ENCODE data around the gene TFPT. TPM values are rescaled to one million over a fixed set of nuclear protein-coding genes. Genes with fewer than 3 reads are reported as not detected.
A peak's percentile ranks its signal among the peaks of the same experiment; 100 is the strongest.

Gene TFPT
- total and polyA plus RNA-seq, 3 experiments from 2014 or later: 25.0 to 33.1 (median 32.9) TPM

GRCh38 chr19:54154603-54155345 is 39.3 kb upstream of the TFPT start:
- CTCF ChIA-PET: no interaction called here
- H3K4me3 ChIP-seq (ENCODE audit: low read length): no peak overlapping the region
- H3K9me3 ChIP-seq (ENCODE audit: low read length): no peaks in the 10 kb centered on the region
- Mint-ChIP-seq H3K4me1 (peaks cover 37 to 48% (median 41%) of the 10 kb centered on the region in 3 donors), H3K9me3 (no peaks in the 10 kb centered on the region), H3K4me3 (peak overlapping the region in 6 of 7 donors; percentile 19 to 59 (median 34)), H3K27me3 (peaks cover 0 to 1% of the 10 kb centered on the region in 2 donors), H3K27ac (peak overlapping the region; percentile 51 to 88 (median 76)), H3K36me3 (peaks cover 9 to 91% (median 20%) of the 10 kb centered on the region in 3 donors)
- peak in 3 of 5 donors; percentile 50 to 70 (median 69) for DNase-seq
- peaks cover 53% of the 10 kb centered on the region for H3K4me1 ChIP-seq (ENCODE audit: insufficient read depth, low read length)
- peaks cover 58% of the 10 kb centered on the region for H3K36me3 ChIP-seq (ENCODE audit: insufficient read depth, low read length)
- H3K27me3 ChIP-seq (ENCODE audit: insufficient read depth, low read length, poor library complexity, severe bottlenecking): no peaks in the 10 kb centered on the region
- no peak overlapping the region for H3K27ac ChIP-seq (ENCODE audit: low read depth, low read length)
- POLR2A ChIA-PET: interaction anchor here (1.3 kb wide), 1 partner anchor 18 kb away, joined by 3 read pairs; the partner anchor contains the start of gene CNOT3

GRCh38 chr19:54153731-54154326 is 38.4 kb upstream of the TFPT start:
- Histone ChIP-seq H3K27ac (ENCODE audit: low read depth, low read length) (no peak overlapping the region), H3K4me1 (ENCODE audit: insufficient read depth, low read length) (peaks cover 49% of the 10 kb centered on the region), H3K36me3 (ENCODE audit: insufficient read depth, low read length) (peaks cover 66% of the 10 kb centered on the region), H3K4me3 (ENCODE audit: low read length) (no peak overlapping the region), H3K9me3 (ENCODE audit: low read length) (no peaks in the 10 kb centered on the region), H3K27me3 (ENCODE audit: insufficient read depth, low read length, poor library complexity, severe bottlenecking) (no peaks in the 10 kb centered on the region)
- H3K4me1 Mint-ChIP-seq: peaks cover 33 to 38% (median 33%) of the 10 kb centered on the region in 3 donors
- H3K4me3 Mint-ChIP-seq: peak overlapping the region in 1 of 7 donors; percentile 41
- CTCF ChIA-PET: no interaction called here
- POLR2A ChIA-PET: interaction anchor here (1.3 kb wide), 1 partner anchor 17 kb away, joined by 3 read pairs; the partner anchor contains the start of gene CNOT3
- H3K27ac Mint-ChIP-seq: peak overlapping the region in 4 of 8 donors; percentile 43 to 86 (median 72)
- no peaks in the 10 kb centered on the region for H3K27me3 Mint-ChIP-seq
- DNase-seq: no peak
- no peaks in the 10 kb centered on the region for H3K9me3 Mint-ChIP-seq
- peaks cover 9 to 93% (median 22%) of the 10 kb centered on the region in 3 donors for H3K36me3 Mint-ChIP-seq

GRCh38 chr19:54152878-54153524 is 37.5 kb upstream of the TFPT start:
- DNase-seq: no peak
- Histone ChIP-seq H3K27ac (ENCODE audit: low read depth, low read length) (no peak overlapping the region), H3K4me1 (ENCODE audit: insufficient read depth, low read length) (peaks cover 41% of the 10 kb centered on the region), H3K4me3 (ENCODE audit: low read length) (no peak overlapping the region), H3K27me3 (ENCODE audit: insufficient read depth, low read length, poor library complexity, severe bottlenecking) (no peaks in the 10 kb centered on the region), H3K9me3 (ENCODE audit: low read length) (no peaks in the 10 kb centered on the region), H3K36me3 (ENCODE audit: insufficient read depth, low read length) (peaks cover 66% of the 10 kb centered on the region)
- no peak overlapping the region for H3K4me3 Mint-ChIP-seq
- H3K27me3 Mint-ChIP-seq: no peaks in the 10 kb centered on the region
- ChIA-PET CTCF (no interaction called here), POLR2A (no interaction called here)
- no peaks in the 10 kb centered on the region for H3K9me3 Mint-ChIP-seq
- peak overlapping the region in 2 of 8 donors; percentile 25 to 81 for H3K27ac Mint-ChIP-seq
- H3K36me3 Mint-ChIP-seq: peaks cover 9 to 91% (median 24%) of the 10 kb centered on the region in 3 donors
- H3K4me1 Mint-ChIP-seq: peaks cover 25 to 30% (median 25%) of the 10 kb centered on the region in 3 donors

GRCh38 chr19:54152267-54152666 is 36.8 kb upstream of the TFPT start:
- Histone ChIP-seq H3K27me3 (ENCODE audit: insufficient read depth, low read length, poor library complexity, severe bottlenecking) (no peaks in the 10 kb centered on the region), H3K9me3 (ENCODE audit: low read length) (no peaks in the 10 kb centered on the region), H3K4me1 (ENCODE audit: insufficient read depth, low read length) (peaks cover 36% of the 10 kb centered on the region), H3K4me3 (ENCODE audit: low read length) (no peak overlapping the region), H3K36me3 (ENCODE audit: insufficient read depth, low read length) (peaks cover 70% of the 10 kb centered on the region), H3K27ac (ENCODE audit: low read depth, low read length) (no peak overlapping the region)
- DNase-seq: no peak
- Mint-ChIP-seq H3K9me3 (no peaks in the 10 kb centered on the region), H3K4me1 (peaks cover 24 to 29% (median 25%) of the 10 kb centered on the region in 3 donors), H3K4me3 (no peak overlapping the region), H3K27ac (no peak overlapping the region), H3K27me3 (no peaks in the 10 kb centered on the region), H3K36me3 (peaks cover 9 to 91% (median 24%) of the 10 kb centered on the region in 3 donors)
- ChIA-PET CTCF (no interaction called here), POLR2A (interaction anchor here (0.7 kb wide), 1 partner anchor 8 kb away, joined by 3 read pairs; no protein-coding TSS in a partner anchor)

GRCh38 chr19:54151362-54152035 is 36.0 kb upstream of the TFPT start:
- Mint-ChIP-seq H3K27me3 (no peaks in the 10 kb centered on the region), H3K4me1 (peaks cover 19 to 22% (median 20%) of the 10 kb centered on the region in 3 donors), H3K36me3 (peaks cover 9 to 91% (median 24%) of the 10 kb centered on the region in 3 donors), H3K9me3 (no peaks in the 10 kb centered on the region), H3K4me3 (no peak overlapping the region), H3K27ac (peak overlapping the region in 3 of 8 donors; percentile 7 to 61 (median 9))
- DNase-seq: no peak
- H3K27me3 ChIP-seq (ENCODE audit: insufficient read depth, low read length, poor library complexity, severe bottlenecking): no peaks in the 10 kb centered on the region
- H3K4me1 ChIP-seq (ENCODE audit: insufficient read depth, low read length): peaks cover 32% of the 10 kb centered on the region
- no peak overlapping the region for H3K4me3 ChIP-seq (ENCODE audit: low read length)
- ChIA-PET CTCF (no interaction called here), POLR2A (interaction anchor here (1.3 kb wide), 1 partner anchor 14 kb away, joined by 3 read pairs; the partner anchor contains the start of gene CNOT3)
- no peaks in the 10 kb centered on the region for H3K9me3 ChIP-seq (ENCODE audit: low read length)
- H3K27ac ChIP-seq (ENCODE audit: low read depth, low read length): no peak overlapping the region
- peaks cover 70% of the 10 kb centered on the region for H3K36me3 ChIP-seq (ENCODE audit: insufficient read depth, low read length)

GRCh38 chr19:54149021-54149812 is 33.8 kb upstream of the TFPT start:
- Histone ChIP-seq H3K27ac (ENCODE audit: low read depth, low read length) (no peak overlapping the region), H3K9me3 (ENCODE audit: low read length) (no peaks in the 10 kb centered on the region), H3K4me3 (ENCODE audit: low read length) (no peak overlapping the region), H3K4me1 (ENCODE audit: insufficient read depth, low read length) (peaks cover 10% of the 10 kb centered on the region), H3K36me3 (ENCODE audit: insufficient read depth, low read length) (peaks cover 75% of the 10 kb centered on the region), H3K27me3 (ENCODE audit: insufficient read depth, low read length, poor library complexity, severe bottlenecking) (no peaks in the 10 kb centered on the region)
- peak overlapping the region in 3 of 8 donors; percentile 47 to 74 (median 71) for H3K27ac Mint-ChIP-seq
- no peak overlapping the region for H3K4me3 Mint-ChIP-seq
- H3K27me3 Mint-ChIP-seq: no peaks in the 10 kb centered on the region
- DNase-seq: no peak
- CTCF ChIA-PET: interaction anchor here (1.2 kb wide), 1 partner anchor 10 kb away, joined by 3 read pairs; the partner anchor contains the start of gene LENG1
- no peaks in the 10 kb centered on the region for H3K9me3 Mint-ChIP-seq
- POLR2A ChIA-PET: interaction anchor here (1.8 kb wide), 1 partner anchor 12 kb away, joined by 5 read pairs; the partner anchor contains the start of gene CNOT3
- H3K4me1 Mint-ChIP-seq: peaks cover 2 to 6% (median 6%) of the 10 kb centered on the region in 3 donors
- H3K36me3 Mint-ChIP-seq: peaks cover 1 to 94% (median 17%) of the 10 kb centered on the region in 3 donors

- Mint-ChIP-seq H3K27ac (no peak overlapping the region), H3K9me3 (no peaks in the 10 kb centered on the region), H3K36me3 (peaks cover 0 to 94% (median 20%) of the 10 kb centered on the region in 3 donors), H3K27me3 (no peaks in the 10 kb centered on the region), H3K4me3 (no peak overlapping the region), H3K4me1 (peaks cover 0 to 2% (median 0%) of the 10 kb centered on the region in 3 donors)
- H3K4me1 ChIP-seq (ENCODE audit: insufficient read depth, low read length): peaks cover under 1% of the 10 kb centered on the region
- no peaks in the 10 kb centered on the region for H3K27me3 ChIP-seq (ENCODE audit: insufficient read depth, low read length, poor library complexity, severe bottlenecking)
- no peak for DNase-seq
- CTCF ChIA-PET: interaction anchor here (1.2 kb wide), 1 partner anchor 11 kb away, joined by 3 read pairs; the partner anchor contains the start of gene LENG1
- no peak overlapping the region for H3K27ac ChIP-seq (ENCODE audit: low read depth, low read length)
- peaks cover 75% of the 10 kb centered on the region for H3K36me3 ChIP-seq (ENCODE audit: insufficient read depth, low read length)
- H3K9me3 ChIP-seq (ENCODE audit: low read length): no peaks in the 10 kb centered on the region
- POLR2A ChIA-PET: no interaction called here
- H3K4me3 ChIP-seq (ENCODE audit: low read length): no peak overlapping the region
Observed at GRCh38 chr19:54148158-54148557, 32.7 kb upstream of the TFPT start.
